B cell (primary cell): Measurements from ENCODE around the gene MTUS2. TPM values are rescaled to one million over a fixed set of nuclear protein-coding genes. Genes with fewer than 3 reads are reported as not detected.

Source experiments
- ATAC-seq: fragments of 200-7000 bp; cut with Tn5 transposase; one replicate; pipeline ENCODE4 v1.10.0; 2021; ENCODE audit warnings: low read depth, mild to moderate bottlenecking, moderate number of reproducible peaks, moderate library complexity
- CTCF ChIA-PET: fragments of 350-600 bp; sonication (Branson Sonifier 250); formaldehyde crosslinking; loops from one replicate; lab custom pipeline; 2021; ENCODE audit warnings: antibody characterized with exemption, inconsistent platforms; lab: Charles Lee
- POLR2A ChIA-PET: fragments of 350-600 bp; sonication (Branson Sonifier 250); formaldehyde crosslinking; loops from one replicate; lab custom pipeline; 2021; ENCODE audit warnings: antibody characterized with exemption; lab: Charles Lee
- DNase-seq: peaks from one replicate; pipeline ENCODE4 v3.0.0; 2013
- H2AFZ ChIP-seq: 2 replicates; pipeline ENCODE4 v1.6.1; 2012; ENCODE audit warnings: mild to moderate bottlenecking, low read depth, low read length; ENCODE audit not compliant: insufficient read depth, poor library complexity, severe bottlenecking
- H3K27ac ChIP-seq, 2 donors: 1 replicate in 1 of 2; 2 replicates in 1 of 2; pipeline ENCODE4 v1.5.1; 2012 to 2013; ENCODE audit warnings: low read length in 2 of 2, mild to moderate bottlenecking in 2 of 2, moderate library complexity in 1 of 2
- H3K27me3 ChIP-seq, 4 experiments: fragments of 200-600 bp in 1 of 4; sonication (generic) in 1 of 4; replicated peaks in 1 of 4; 1 replicate in 2 of 4; 2 replicates in 2 of 4; pipeline versions ENCODE4 v1.6.1 to v1.7.0; 2013 to 2016; ENCODE audit warnings: low read length in 3 of 4, mild to moderate bottlenecking in 2 of 4, mixed read lengths in 1 of 4, moderate library complexity in 1 of 4; ENCODE audit not compliant: insufficient read depth in 4 of 4, control insufficient read depth in 3 of 4; ENCODE audit errors: control extremely low read depth in 1 of 4
- H3K36me3 ChIP-seq, 2 experiments: replicated peaks in 1 of 2; 1 replicate in 1 of 2; 2 replicates in 1 of 2; pipeline versions ENCODE4 v1.6.1 to v1.7.1; 2013; ENCODE audit warnings: low read length in 1 of 2; ENCODE audit not compliant: insufficient read depth in 2 of 2, control insufficient read depth in 1 of 2; ENCODE audit errors: control extremely low read depth in 1 of 2, extremely low read depth in 1 of 2
- H3K4me1 ChIP-seq, 2 donors: fragments of 200-600 bp in 1 of 2; sonication (generic) in 1 of 2; 1 replicate in 1 of 2; 2 replicates in 1 of 2; pipeline versions ENCODE4 v1.5.1 to v1.6.1; 2013 to 2017; ENCODE audit warnings: low read length in 2 of 2; ENCODE audit not compliant: control insufficient read depth in 2 of 2, insufficient read depth in 2 of 2
- H3K4me2 ChIP-seq: replicated peaks from 2 replicates; pipeline ENCODE3; 2012; ENCODE audit warnings: mild to moderate bottlenecking, low read depth, low read length; ENCODE audit not compliant: poor library complexity, severe bottlenecking
- H3K4me3 ChIP-seq, 5 experiments: fragments of 200-600 bp in 1 of 5; sonication (generic) in 1 of 5; 1 replicate in 3 of 5; 2 replicates in 2 of 5; pipeline versions ENCODE4 v1.5.1 to v1.7.0; 2011 to 2016; ENCODE audit warnings: low read length in 4 of 5, mild to moderate bottlenecking in 4 of 5, low read depth in 2 of 5, control low read depth in 1 of 5, moderate library complexity in 1 of 5; ENCODE audit not compliant: insufficient read depth in 1 of 5; ENCODE audit errors: control extremely low read depth in 1 of 5, extremely low read depth in 1 of 5
- H3K79me2 ChIP-seq: fragments of 200-600 bp; sonication (generic); one replicate; pipeline ENCODE4 v1.6.0; 2016; ENCODE audit warnings: low read length; ENCODE audit not compliant: control insufficient read depth, insufficient read depth
- H3K9ac ChIP-seq: fragments of 200-600 bp; sonication (generic); 2 replicates; pipeline ENCODE4 v1.6.1; 2017; ENCODE audit warnings: mild to moderate bottlenecking, low read length, moderate library complexity
- H3K9me3 ChIP-seq, 3 donors: one replicate each; pipeline versions ENCODE4 v1.6.1 to v1.7.1; 2013; ENCODE audit warnings: low read length in 2 of 3; ENCODE audit not compliant: control insufficient read depth in 2 of 3, insufficient read depth in 1 of 3; ENCODE audit errors: control extremely low read depth in 1 of 3
- H4K20me1 ChIP-seq: 2 replicates; pipeline ENCODE4 v1.6.0; 2012; ENCODE audit warnings: mild to moderate bottlenecking, low read length; ENCODE audit not compliant: insufficient read depth, control insufficient read depth, poor library complexity, severe bottlenecking
- H3K27ac Mint-ChIP-seq: one replicate; pipeline ENCODE4 v1.8.0; 2021; ENCODE audit warnings: mixed read lengths
- H3K27me3 Mint-ChIP-seq: one replicate; pipeline ENCODE4 v1.8.0; 2021; ENCODE audit warnings: mixed read lengths
- H3K4me1 Mint-ChIP-seq: one replicate; pipeline ENCODE4 v1.8.0; 2021; ENCODE audit warnings: mixed read lengths
- H3K4me3 Mint-ChIP-seq: one replicate; pipeline ENCODE4 v1.8.0; 2021; ENCODE audit warnings: mixed read lengths
- H3K9me3 Mint-ChIP-seq: one replicate; pipeline ENCODE4 v1.8.0; 2022; ENCODE audit warnings: mixed read lengths; ENCODE audit not compliant: insufficient read depth
- CTCF ChIP-seq: fragments of 200-600 bp; IDR thresholded peaks from one replicate; pipeline ENCODE4 v1.8.0; 2022; ENCODE audit warnings: antibody characterized with exemption, mild to moderate bottlenecking
- EZH2 ChIP-seq: IDR thresholded peaks from 2 replicates; pipeline ENCODE4 v1.6.1; 2012; ENCODE audit warnings: borderline replicate concordance, low read depth, mild to moderate bottlenecking, moderate library complexity, low read length; ENCODE audit not compliant: insufficient read depth, poor library complexity, severe bottlenecking
- WGBS: methylation state at CpG from one replicate; pipeline ENCODE4 v1.1.5; 2013; ENCODE audit warnings: missing lambda C conversion rate; ENCODE audit not compliant: insufficient coverage; 5-methylcytosine and 5-hydroxymethylcytosine counted together
- intact Hi-C: fragments of 100-400 bp; cut with micrococcal nuclease; formaldehyde crosslinking; loops from one replicate; pipeline ENCODE4 v1.10.0; 2022
- polyA plus RNA-seq: library from polyadenylated mRNA; depleted of rRNA; stranded (reverse); fragments of >200 nt; gene quantifications from 2 replicates; pipeline ENCODE4 v1.2.3, GENCODE V29; 2012
- total RNA-seq, 2 donors: library from RNA; stranded (reverse); fragments of 120-200 nt in 1 of 2; gene quantifications; 1 replicate in 1 of 2; 2 replicates in 1 of 2; pipeline versions ENCODE4 v1.2.3 to v1.2.4, GENCODE V29; 2013 to 2022

Gene MTUS2
- total and polyA plus RNA-seq, 2 donors (not counting 1 experiment from before 2014, with no cell fraction given) = 0.12 TPM; not detected in 1

GRCh38 chr13:28981530-28981929, 161.4 kb downstream of the MTUS2 start:
- no peak for TF ChIP-seq CTCF
- no peak for TF ChIP-seq EZH2
- H3K9me3 Mint-ChIP-seq = no peaks in the 10 kb centered on the region
- intact Hi-C loops = no loop called here
- Histone ChIP-seq H3K27ac (no peak overlapping the region), H3K4me2 (no peak overlapping the region), H2AFZ (no peak overlapping the region), H4K20me1 (no peaks in the 10 kb centered on the region), H3K27me3 (peaks cover 0 to 3% (median 0%) of the 10 kb centered on the region in 4 experiments), H3K4me3 (no peak overlapping the region), H3K79me2 (no peaks in the 10 kb centered on the region), H3K36me3 (no peaks in the 10 kb centered on the region), H3K4me1 (no peaks in the 10 kb centered on the region), H3K9ac (no peak overlapping the region), H3K9me3 (no peaks in the 10 kb centered on the region)
- peaks cover 11% of the 10 kb centered on the region for H3K27me3 Mint-ChIP-seq
- H3K27ac Mint-ChIP-seq = no peak overlapping the region
- no peak overlapping the region for H3K4me3 Mint-ChIP-seq
- 94% methylated on average over 9 of the region's 9 CpGs for WGBS
- ATAC-seq = no peak
- no peaks in the 10 kb centered on the region for H3K4me1 Mint-ChIP-seq
- no peak for DNase-seq
- POLR2A ChIA-PET = no interaction called here
- CTCF ChIA-PET = interaction anchor here (0.8 kb wide), 1 partner anchor 10 kb away, joined by 3 read pairs; no protein-coding TSS in a partner anchor

- Mint-ChIP-seq H3K4me3 (no peak overlapping the region), H3K4me1 (no peaks in the 10 kb centered on the region), H3K27ac (no peak overlapping the region), H3K27me3 (peaks cover 7% of the 10 kb centered on the region), H3K9me3 (no peaks in the 10 kb centered on the region)
- no peaks in the 10 kb centered on the region for H3K36me3 ChIP-seq
- no peaks in the 10 kb centered on the region for H3K9me3 ChIP-seq
- WGBS = 83% methylated on average over 3 of the region's 3 CpGs
- no peak overlapping the region for H3K9ac ChIP-seq
- H3K27ac ChIP-seq = no peak overlapping the region
- DNase-seq (no peak), ATAC-seq (no peak)
- no peak overlapping the region for H3K4me2 ChIP-seq
- peaks cover 0 to 6% (median 0%) of the 10 kb centered on the region in 4 experiments for H3K27me3 ChIP-seq
- H3K4me3 ChIP-seq = no peak overlapping the region
- no peaks in the 10 kb centered on the region for H3K79me2 ChIP-seq
- H2AFZ ChIP-seq = no peak overlapping the region
- H3K4me1 ChIP-seq = no peaks in the 10 kb centered on the region
- H4K20me1 ChIP-seq = no peaks in the 10 kb centered on the region
- ChIA-PET POLR2A (no interaction called here), CTCF (no interaction called here)
- intact Hi-C loops = no loop called here
- no peak for TF ChIP-seq EZH2
- no peak for TF ChIP-seq CTCF
These were observed 163.5 kb downstream of the MTUS2 start for GRCh38 chr13:28983641-28984040.
